Spinal cord (tissue), 10 donors: ENCODE measurements around the gene SRRM2. TPM values are rescaled to one million over a fixed set of nuclear protein-coding genes. Genes with fewer than 3 reads are reported as not detected.

Source experiments
- DNase-seq, 6 donors: peaks; one replicate each; pipeline versions ENCODE4 v3.0.0 to v3.0.0-alpha.2; 2013 to 2015; ENCODE audit warnings: low spot score in 6 of 6, low read depth in 4 of 6
- H3K27ac ChIP-seq: one replicate; pipeline ENCODE4 v1.5.1; 2013; ENCODE audit warnings: low read depth, low read length, control low read depth
- H3K27me3 ChIP-seq: one replicate; pipeline ENCODE4 v1.6.1; 2013; ENCODE audit warnings: low read length; ENCODE audit not compliant: control insufficient read depth, insufficient read depth
- H3K36me3 ChIP-seq: one replicate; pipeline ENCODE4 v1.6.1; 2013; ENCODE audit warnings: low read length; ENCODE audit not compliant: control insufficient read depth, insufficient read depth
- H3K4me1 ChIP-seq: one replicate; pipeline ENCODE4 v1.6.1; 2013; ENCODE audit warnings: low read length; ENCODE audit not compliant: control insufficient read depth, insufficient read depth
- H3K4me3 ChIP-seq: one replicate; pipeline ENCODE4 v1.5.1; 2013; ENCODE audit warnings: low read depth, low read length, control low read depth
- H3K9me3 ChIP-seq: one replicate; pipeline ENCODE4 v1.6.1; 2013; ENCODE audit warnings: low read length; ENCODE audit not compliant: control insufficient read depth, insufficient read depth
- WGBS: methylation state at CpG from one replicate; pipeline ENCODE4 v1.1.5; 2013; ENCODE audit warnings: missing lambda C conversion rate; ENCODE audit not compliant: insufficient coverage; 5-methylcytosine and 5-hydroxymethylcytosine counted together
- polyA plus RNA-seq, 2 donors: library from polyadenylated mRNA; unstranded; fragments of 120-200 nt; gene quantifications; one replicate each; pipeline ENCODE4 v1.2.1, GENCODE V29; 2013; ENCODE audit not compliant: insufficient read length in 2 of 2
- total RNA-seq, 2 donors: library from RNA; depleted of rRNA in 1 of 2; stranded (reverse); fragments of 120-200 nt in 1 of 2; fragments of >200 nt in 1 of 2; gene quantifications; one replicate each; pipeline versions ENCODE4 v1.2.3 to v1.2.4, GENCODE V29; 2013 to 2014
- donor health status: healthy.

Gene SRRM2
- total and polyA plus RNA-seq, 4 donors, result 105 to 610 (median 326) TPM

- H3K9me3 ChIP-seq, result no peaks in the 10 kb centered on the region
- H3K4me3 ChIP-seq, result no peak overlapping the region
- peaks cover 18% of the 10 kb centered on the region for H3K4me1 ChIP-seq
- H3K27ac ChIP-seq, result no peak overlapping the region
- peaks cover 65% of the 10 kb centered on the region for H3K36me3 ChIP-seq
- WGBS, result 97% methylated on average over 9 of the region's 11 CpGs
- DNase-seq, result no peak
- H3K27me3 ChIP-seq, result no peaks in the 10 kb centered on the region
These were observed 4.9 kb downstream of the SRRM2 start for GRCh38 chr16:2757344-2757743.

- Histone ChIP-seq H3K4me3 (no peak overlapping the region), H3K9me3 (no peaks in the 10 kb centered on the region), H3K4me1 (peaks cover 5% of the 10 kb centered on the region), H3K27me3 (no peaks in the 10 kb centered on the region), H3K36me3 (peaks cover 93% of the 10 kb centered on the region), H3K27ac (no peak overlapping the region)
- WGBS, result 98% methylated on average over 9 of the region's 10 CpGs
- DNase-seq, result no peak
These were observed 9.0 kb downstream of the SRRM2 start for GRCh38 chr16:2761472-2761871.

GRCh38 chr16:2761886-2762583 is 9.6 kb downstream of the SRRM2 start:
- no peaks in the 10 kb centered on the region for H3K27me3 ChIP-seq
- no peak overlapping the region for H3K27ac ChIP-seq
- no peak for DNase-seq
- H3K4me3 ChIP-seq, result no peak overlapping the region
- peaks cover 3% of the 10 kb centered on the region for H3K4me1 ChIP-seq
- peaks cover 93% of the 10 kb centered on the region for H3K36me3 ChIP-seq
- WGBS, result over 99% methylated on average over 41 of the region's 42 CpGs
- H3K9me3 ChIP-seq, result no peaks in the 10 kb centered on the region

- DNase-seq, result no peak
- WGBS, result 98% methylated on average over 13 of the region's 13 CpGs
These were observed 10.3 kb downstream of the SRRM2 start for GRCh38 chr16:2762711-2763110.

GRCh38 chr16:2763173-2763572 is 10.7 kb downstream of the SRRM2 start:
- WGBS, result 100% methylated on average over 6 of the region's 6 CpGs
- no peaks in the 10 kb centered on the region for H3K4me1 ChIP-seq
- H3K36me3 ChIP-seq, result peaks cover 93% of the 10 kb centered on the region
- no peak for DNase-seq
- H3K27me3 ChIP-seq, result no peaks in the 10 kb centered on the region
- H3K27ac ChIP-seq, result no peak overlapping the region
- H3K4me3 ChIP-seq, result no peak overlapping the region
- H3K9me3 ChIP-seq, result no peaks in the 10 kb centered on the region

More at GRCh38 chr16:2762711-2763110, 10.3 kb downstream of the SRRM2 start:
- Histone ChIP-seq H3K4me3 (no peak overlapping the region), H3K4me1 (no peaks in the 10 kb centered on the region), H3K27ac (no peak overlapping the region), H3K36me3 (peaks cover 93% of the 10 kb centered on the region), H3K27me3 (no peaks in the 10 kb centered on the region), H3K9me3 (no peaks in the 10 kb centered on the region)

GRCh38 chr16:2764718-2765117 is 12.3 kb downstream of the SRRM2 start:
- no peak for DNase-seq
- Histone ChIP-seq H3K4me1 (no peaks in the 10 kb centered on the region), H3K27ac (no peak overlapping the region), H3K27me3 (no peaks in the 10 kb centered on the region), H3K36me3 (peaks cover 93% of the 10 kb centered on the region), H3K9me3 (no peaks in the 10 kb centered on the region), H3K4me3 (no peak overlapping the region)
- 97% methylated on average over 9 of the region's 9 CpGs for WGBS

- Histone ChIP-seq H3K27me3 (no peaks in the 10 kb centered on the region), H3K9me3 (no peaks in the 10 kb centered on the region), H3K36me3 (peaks cover 95% of the 10 kb centered on the region), H3K4me3 (no peak overlapping the region), H3K27ac (no peak overlapping the region), H3K4me1 (peaks cover 3% of the 10 kb centered on the region)
- no peak for DNase-seq
- 98% methylated on average over 73 of the region's 73 CpGs for WGBS
These were observed 13.3 kb downstream of the SRRM2 start for GRCh38 chr16:2765462-2766404.

- Histone ChIP-seq H3K4me1 (peaks cover 7% of the 10 kb centered on the region), H3K27me3 (no peaks in the 10 kb centered on the region), H3K36me3 (peaks cover 98% of the 10 kb centered on the region), H3K27ac (no peak overlapping the region), H3K9me3 (no peaks in the 10 kb centered on the region), H3K4me3 (no peak overlapping the region)
- no peak for DNase-seq
- WGBS, result 95% methylated on average over 44 of the region's 44 CpGs
These were observed 14.1 kb downstream of the SRRM2 start for GRCh38 chr16:2766430-2767139.

- no peak for DNase-seq
- Histone ChIP-seq H3K4me3 (no peak overlapping the region), H3K9me3 (no peaks in the 10 kb centered on the region), H3K4me1 (peaks cover 9% of the 10 kb centered on the region), H3K27me3 (no peaks in the 10 kb centered on the region), H3K36me3 (peaks cover 98% of the 10 kb centered on the region), H3K27ac (no peak overlapping the region)
- WGBS, result 92% methylated on average over 19 of the region's 19 CpGs
These were observed 14.8 kb downstream of the SRRM2 start for GRCh38 chr16:2767140-2767731.
